Measurements from ENCODE around the gene ANKRD6. TPM values are rescaled to one million over a fixed set of nuclear protein-coding genes. Genes with fewer than 3 reads are reported as not detected.

The ANKRD6 gene
- total RNA-seq (10 to 100 TPM; 14.1 to 22.1 TPM), polyA plus RNA-seq (ENCODE audit: insufficient read length in 6 of 6) (10 to 100 TPM; 34.6 to 50.7 (median 38.6) TPM)
- long read RNA-seq, donor 1, full-length matches to known transcripts: 5 of 12 reads
- long read RNA-seq, donor 1, partial matches to known transcripts: 7 of 12 reads
- long read RNA-seq, donor 1, other reads (novel, unspliced or antisense): 0 of 12 reads
- long read RNA-seq, donor 2, partial matches to known transcripts: 0 of 3 reads
- long read RNA-seq, donor 2, other reads (novel, unspliced or antisense): 0 of 3 reads
- long read RNA-seq, donor 3, partial matches to known transcripts: 0 of 42 reads
- long read RNA-seq, donor 3, other reads (novel, unspliced or antisense): 40 of 42 reads
- long read RNA-seq, donor 4, partial matches to known transcripts: 1 of 3 reads
- long read RNA-seq, donor 4, other reads (novel, unspliced or antisense): 1 of 3 reads
- long read RNA-seq, donor 5, partial matches to known transcripts: 74 of 78 reads
- long read RNA-seq, donor 5, other reads (novel, unspliced or antisense): 0 of 78 reads
- long read RNA-seq, donor 6, partial matches to known transcripts: 0 of 2 reads
- long read RNA-seq, donor 6, other reads (novel, unspliced or antisense): 0 of 2 reads
- long read RNA-seq, donor 7, full-length matches to known transcripts: 3 of 3 reads
- long read RNA-seq, donor 7, partial matches to known transcripts: 0 of 3 reads
- long read RNA-seq, donor 7, other reads (novel, unspliced or antisense): 0 of 3 reads
- long read RNA-seq, donor 8: 0 reads
- long read RNA-seq, donor 9: 0 reads
- long read RNA-seq, donor 10, partial matches to known transcripts: 0 of 1 reads
- long read RNA-seq, donor 10, other reads (novel, unspliced or antisense): 1 of 1 reads
- long read RNA-seq, donor 11, partial matches to known transcripts: 23 of 32 reads
- long read RNA-seq, donor 11, other reads (novel, unspliced or antisense): 0 of 32 reads
- long read RNA-seq, donor 12, partial matches to known transcripts: 48 of 76 reads
- long read RNA-seq, donor 12, other reads (novel, unspliced or antisense): 27 of 76 reads

GRCh38 chr6:89432875-89433251 is at the start of gene ANKRD6:
ANKRD6 (plus strand) TSS chr6:89433152; CDS start chr6:89566977, 133,825 bp downstream.
- H3K9me3 ChIP-seq: no peaks in the 10 kb centered on the region
- no peaks in the 10 kb centered on the region for H3K27me3 ChIP-seq
- DNase-seq: peak; percentile 67 to 98 (median 77)
- TF ChIP-seq, protein P1, sequence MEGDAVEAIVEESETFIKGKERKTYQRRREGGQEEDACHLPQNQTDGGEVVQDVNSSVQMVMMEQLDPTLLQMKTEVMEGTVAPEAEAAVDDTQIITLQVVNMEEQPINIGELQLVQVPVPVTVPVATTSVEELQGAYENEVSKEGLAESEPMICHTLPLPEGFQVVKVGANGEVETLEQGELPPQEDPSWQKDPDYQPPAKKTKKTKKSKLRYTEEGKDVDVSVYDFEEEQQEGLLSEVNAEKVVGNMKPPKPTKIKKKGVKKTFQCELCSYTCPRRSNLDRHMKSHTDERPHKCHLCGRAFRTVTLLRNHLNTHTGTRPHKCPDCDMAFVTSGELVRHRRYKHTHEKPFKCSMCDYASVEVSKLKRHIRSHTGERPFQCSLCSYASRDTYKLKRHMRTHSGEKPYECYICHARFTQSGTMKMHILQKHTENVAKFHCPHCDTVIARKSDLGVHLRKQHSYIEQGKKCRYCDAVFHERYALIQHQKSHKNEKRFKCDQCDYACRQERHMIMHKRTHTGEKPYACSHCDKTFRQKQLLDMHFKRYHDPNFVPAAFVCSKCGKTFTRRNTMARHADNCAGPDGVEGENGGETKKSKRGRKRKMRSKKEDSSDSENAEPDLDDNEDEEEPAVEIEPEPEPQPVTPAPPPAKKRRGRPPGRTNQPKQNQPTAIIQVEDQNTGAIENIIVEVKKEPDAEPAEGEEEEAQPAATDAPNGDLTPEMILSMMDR (IDR thresholded peaks at IDR 0.05): peak; percentile 90 to 91
- peak within 1 kb of the TSS; percentile 87 to 94 for H3K4me3 ChIP-seq
- H3K4me1 ChIP-seq: peaks cover 0 to 18% of the 10 kb centered on the region in 2 donors
- intact Hi-C loops (cut with DNase I): loop anchor here (5.0 to 10.0 kb wide), 3 partner anchors 164 to 179 kb away; no protein-coding TSS in a partner anchor
- peak within 1 kb of the TSS; percentile 19 to 48 for H3K27ac ChIP-seq
- peak; percentile 99 for ATAC-seq
- no peaks in the 10 kb centered on the region for H3K36me3 ChIP-seq

GRCh38 chr6:89385156-89385667 is 47.7 kb upstream of the ANKRD6 start:
- ATAC-seq (peak; percentile 65), DNase-seq (no peak)
- Histone ChIP-seq H3K4me3 (no peak overlapping the region), H3K27ac (no peak overlapping the region), H3K4me1 (peaks cover 0 to 10% of the 10 kb centered on the region in 2 donors), H3K9me3 (no peaks in the 10 kb centered on the region), H3K36me3 (no peaks in the 10 kb centered on the region), H3K27me3 (no peaks in the 10 kb centered on the region)
- intact Hi-C loops (cut with DNase I): no loop called here
- TF ChIP-seq, protein P1 (IDR thresholded peaks at IDR 0.05): no peak

DNA sequence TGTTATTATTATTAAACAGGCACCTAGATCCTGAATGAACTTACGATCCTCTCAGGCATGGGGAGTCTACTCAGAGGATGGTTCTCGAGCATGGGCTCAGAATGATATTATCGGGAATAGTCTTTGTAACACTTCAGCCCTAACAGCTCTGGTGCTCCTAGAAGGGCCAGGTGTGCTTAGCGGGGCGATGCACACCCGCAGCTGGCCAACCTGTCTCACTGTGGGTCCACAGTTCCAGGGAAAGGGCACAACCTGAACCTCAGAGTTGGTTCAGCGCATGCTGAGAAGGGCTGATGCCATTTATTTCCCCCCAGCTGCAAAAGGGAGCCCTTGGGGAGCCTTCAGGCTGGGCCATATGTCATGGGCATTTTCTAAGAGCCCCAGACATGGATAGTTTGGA is 47.1 kb upstream of the ANKRD6 start:
- TF ChIP-seq, protein P1 (IDR thresholded peaks at IDR 0.05): no peak
- no peaks in the 10 kb centered on the region for H3K9me3 ChIP-seq
- H3K4me3 ChIP-seq: no peak overlapping the region
- DNase-seq (no peak), ATAC-seq (no peak)
- no peaks in the 10 kb centered on the region for H3K36me3 ChIP-seq
- intact Hi-C loops (cut with DNase I): no loop called here
- H3K27ac ChIP-seq: no peak overlapping the region
- H3K27me3 ChIP-seq: no peaks in the 10 kb centered on the region
- H3K4me1 ChIP-seq: peaks cover 0 to 7% of the 10 kb centered on the region in 2 donors

DNA sequence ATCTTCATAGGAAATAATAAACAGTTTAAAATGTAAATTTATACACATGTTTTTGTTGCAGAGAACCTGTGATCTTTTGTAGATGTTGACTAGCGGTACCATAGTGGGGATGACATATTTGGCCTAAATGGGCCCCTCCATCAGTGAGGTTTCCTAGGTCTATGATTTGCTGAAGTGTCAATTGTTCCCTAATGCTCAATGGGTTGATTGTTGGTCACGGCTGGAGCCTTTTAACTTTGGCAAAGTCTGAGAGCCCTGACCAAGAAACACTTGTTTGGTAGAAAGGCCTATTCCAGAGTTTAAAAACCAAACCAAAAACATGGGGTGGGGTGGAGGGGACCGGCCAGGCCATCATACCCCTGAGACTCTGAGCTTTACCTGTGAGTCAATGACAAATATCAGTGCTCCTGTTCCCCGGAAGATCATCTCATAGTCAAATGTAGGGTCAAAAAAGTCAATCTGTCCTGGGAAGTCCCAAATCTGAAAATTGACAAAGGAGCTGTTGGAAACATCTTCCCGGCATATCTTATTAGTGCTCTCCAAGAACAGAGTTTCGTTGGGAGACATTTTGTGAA is 45.9 kb upstream of the ANKRD6 start:
- DNase-seq (no peak), ATAC-seq (no peak)
- Histone ChIP-seq H3K4me1 (peaks cover 0 to 7% of the 10 kb centered on the region in 2 donors), H3K36me3 (no peaks in the 10 kb centered on the region), H3K27ac (no peak overlapping the region), H3K4me3 (no peak overlapping the region), H3K27me3 (no peaks in the 10 kb centered on the region), H3K9me3 (no peaks in the 10 kb centered on the region)
- intact Hi-C loops (cut with DNase I): no loop called here
- TF ChIP-seq, protein P1 (IDR thresholded peaks at IDR 0.05): no peak
